A549 (cell line): Measurements from ENCODE around the gene PCDHA11. TPM values are rescaled to one million over a fixed set of nuclear protein-coding genes. Genes with fewer than 3 reads are reported as not detected.
A peak's percentile ranks its signal among the peaks of the same experiment; 100 is the strongest.
"Not testable (repeated sequence)": the region's sequence is repeated elsewhere in the genome, so short reads cannot be mapped to it uniquely, and the experiment has no call there.

Source experiments
- ATAC-seq, 2 experiments: fragments of 200-7000 bp in 1 of 2; fragments of >200 bp in 1 of 2; cut with Nextera tagmentation in 1 of 2; cut with Tn5 transposase in 1 of 2; 3 replicates each; pipeline versions ENCODE4 v1.8.0 to v1.9.1; 2018 to 2020; ENCODE audit warnings: mild to moderate bottlenecking in 1 of 2, moderate library complexity in 1 of 2
- CTCF ChIA-PET: fragments of 300-600 bp; sonication (Branson Sonifier 250); formaldehyde crosslinking; extraction: SDS; loops from one replicate; lab custom pipeline; 2021; ENCODE audit warnings: antibody characterized with exemption, inconsistent platforms; lab: Yijun Ruan, JAX
- POLR2A ChIA-PET: fragments of 350-600 bp; formaldehyde crosslinking; extraction: SDS; loops from one replicate; lab custom pipeline; 2021; ENCODE audit warnings: antibody characterized with exemption, inconsistent platforms; lab: Yijun Ruan, JAX
- DNase-seq, 2 experiments: peaks; one replicate each; pipeline versions ENCODE4 v3.0.0 to v3.0.0-alpha.2; 2011 to 2016; ENCODE audit warnings: low read depth in 1 of 2, low spot score in 1 of 2
- FAIRE-seq: peaks from 2 replicates; lab custom pipeline; 2011; peaks lifted over from hg19 to GRCh38; lab: Jason Lieb, UNC
- H3K27ac ChIP-seq, 2 experiments: fragments of >200 bp; sonication (Bioruptor Twin); formaldehyde crosslinking; 3 replicates each; pipeline ENCODE4 v1.5.1; 2016 to 2017
- H3K4me1 ChIP-seq: fragments of >200 bp; sonication (Bioruptor Twin); formaldehyde crosslinking; 3 replicates; pipeline ENCODE4 v1.6.1; 2016
- H3K4me2 ChIP-seq: fragments of >200 bp; sonication (Bioruptor Twin); formaldehyde crosslinking; 3 replicates; pipeline ENCODE4 v1.6.1; 2016
- H3K4me3 ChIP-seq: fragments of >200 bp; sonication (Bioruptor Twin); formaldehyde crosslinking; 3 replicates; pipeline ENCODE4 v1.5.1; 2016
- H3K9me3 ChIP-seq: fragments of >200 bp; sonication (Bioruptor Twin); formaldehyde crosslinking; 3 replicates; pipeline ENCODE4 v1.6.1; 2016
- BHLHE40 ChIP-seq: IDR thresholded peaks from 2 replicates; pipeline ENCODE4 v1.6.1; 2012; ENCODE audit warnings: low read depth, low read length, inconsistent platforms
- CBX2 ChIP-seq: fragments of 200-600 bp; sonication (generic); IDR thresholded peaks from 2 replicates; pipeline ENCODE4 v1.6.1; 2016; ENCODE audit warnings: low read depth, mild to moderate bottlenecking, borderline replicate concordance
- CBX8 ChIP-seq: fragments of 200-600 bp; sonication (generic); IDR thresholded peaks from 2 replicates; pipeline ENCODE4 v1.6.1; 2016
- CHD4 ChIP-seq: fragments of 200-600 bp; sonication (generic); IDR thresholded peaks from 2 replicates; pipeline ENCODE4 v1.6.1; 2016; ENCODE audit warnings: antibody characterized with exemption, mild to moderate bottlenecking, borderline replicate concordance
- CTCF ChIP-seq: fragments of >200 bp; sonication (Bioruptor Twin); formaldehyde crosslinking; IDR thresholded peaks from 3 replicates; pipeline ENCODE4 v1.5.1; 2016
- EHMT2 ChIP-seq: fragments of 200-600 bp; sonication (generic); IDR thresholded peaks from 2 replicates; pipeline ENCODE4 v1.6.1; 2016; ENCODE audit warnings: antibody characterized with exemption, low read depth, mild to moderate bottlenecking, moderate library complexity
- FOSB ChIP-seq: fragments of 250-450 bp; sonication (Bioruptor Pico); IDR thresholded peaks from 2 replicates; pipeline ENCODE4 v1.5.0; 2020; ENCODE audit warnings: mild to moderate bottlenecking, moderate library complexity
- FOXS1 ChIP-seq: fragments of 250-450 bp; sonication (Bioruptor Pico); IDR thresholded peaks from 2 replicates; pipeline ENCODE4 v1.5.0; 2020; ENCODE audit warnings: mild to moderate bottlenecking, moderate library complexity
- HES2 ChIP-seq: fragments of >200 bp; sonication (Bioruptor Twin); formaldehyde crosslinking; IDR thresholded peaks from 2 replicates; pipeline ENCODE4 v1.6.1; 2016
- HMGXB4 ChIP-seq: fragments of 250-450 bp; sonication (Bioruptor Pico); IDR thresholded peaks from 2 replicates; pipeline ENCODE4 v1.5.0; 2021; ENCODE audit warnings: mild to moderate bottlenecking, moderate library complexity, borderline replicate concordance
- HOXA7 ChIP-seq: fragments of 250-450 bp; sonication (Bioruptor Pico); IDR thresholded peaks from 2 replicates; pipeline ENCODE4 v1.5.0; 2020; ENCODE audit warnings: mild to moderate bottlenecking, moderate library complexity
- HOXB13 ChIP-seq: fragments of 250-450 bp; sonication (Bioruptor Pico); IDR thresholded peaks from 2 replicates; pipeline ENCODE4 v1.5.0; 2020; ENCODE audit warnings: low read depth, mild to moderate bottlenecking, moderate library complexity
- HOXB5 ChIP-seq: fragments of 250-450 bp; sonication (Bioruptor Pico); IDR thresholded peaks from 2 replicates; pipeline ENCODE4 v1.5.0; 2020; ENCODE audit warnings: mild to moderate bottlenecking, moderate library complexity
- KDM5A ChIP-seq: fragments of 200-600 bp; sonication (generic); IDR thresholded peaks from 2 replicates; pipeline ENCODE4 v1.6.1; 2016; ENCODE audit warnings: antibody characterized with exemption, mild to moderate bottlenecking
- MAFK ChIP-seq: fragments of 450-650 bp; IDR thresholded peaks from 2 replicates; pipeline ENCODE4 v1.6.1; 2014; ENCODE audit not compliant: partially characterized antibody
- NR3C1 ChIP-seq: fragments of >200 bp; sonication (Bioruptor Twin); formaldehyde crosslinking; IDR thresholded peaks from 3 replicates; pipeline ENCODE4 v1.6.1; 2017
- POLR2A ChIP-seq: IDR thresholded peaks from 2 replicates; pipeline ENCODE4 v1.6.1; 2012; ENCODE audit warnings: mild to moderate bottlenecking, low read length
- POLR2AphosphoS2 ChIP-seq: conservative IDR thresholded peaks from 2 replicates; pipeline ENCODE4 v1.6.1; 2012; ENCODE audit warnings: low read length, improper control_type of control experiment, inconsistent platforms
- RAD21 ChIP-seq, 2 experiments: fragments of >200 bp in 1 of 2; sonication (Bioruptor Twin) in 1 of 2; formaldehyde crosslinking in 1 of 2; IDR thresholded peaks in 1 of 2; conservative IDR thresholded peaks in 1 of 2; 2 replicates in 1 of 2; 3 replicates in 1 of 2; pipeline ENCODE4 v1.6.1; 2012 to 2018; ENCODE audit warnings: inconsistent platforms in 1 of 2
- RNF2 ChIP-seq: fragments of 200-600 bp; sonication (generic); IDR thresholded peaks from 2 replicates; pipeline ENCODE4 v1.6.1; 2016; ENCODE audit warnings: low read depth, mild to moderate bottlenecking, antibody characterized with exemption, moderate library complexity, borderline replicate concordance
- SMC3 ChIP-seq: fragments of >200 bp; sonication (Bioruptor Twin); formaldehyde crosslinking; IDR thresholded peaks from 3 replicates; pipeline ENCODE4 v1.6.1; 2018; ENCODE audit warnings: inconsistent platforms
- SREBF2 ChIP-seq: fragments of 450-650 bp; IDR thresholded peaks from 2 replicates; pipeline ENCODE4 v1.6.1; 2014; ENCODE audit warnings: mild to moderate bottlenecking, moderate library complexity
- TFCP2L1 ChIP-seq: fragments of 250-450 bp; sonication (Bioruptor Pico); IDR thresholded peaks from 2 replicates; pipeline ENCODE4 v1.5.0; 2021; ENCODE audit warnings: mild to moderate bottlenecking
- USF2 ChIP-seq: fragments of 450-650 bp; IDR thresholded peaks from 2 replicates; pipeline ENCODE4 v1.6.1; 2014; ENCODE audit warnings: antibody characterized with exemption
- ZC3H11A ChIP-seq: fragments of 450-650 bp; IDR thresholded peaks from 2 replicates; pipeline ENCODE4 v1.6.1; 2014; ENCODE audit warnings: antibody characterized with exemption, mild to moderate bottlenecking
- WGBS: methylation state at CpG from one replicate; pipeline ENCODE4 v1.1.6; 2017; ENCODE audit errors: missing lambda C conversion rate; 5-methylcytosine and 5-hydroxymethylcytosine counted together
- polyA plus RNA-seq, 4 experiments: library from polyadenylated mRNA; depleted of rRNA in 3 of 4; stranded (reverse); fragments of >200 nt; fragmentation: RNase III in 1 of 4; extraction: RNeasy Plus Mini Kit Qiagen cat#74134 plus additional on column Dnase treatment in 1 of 4; gene quantifications; 2 replicates in 3 of 4; 3 replicates in 1 of 4; pipeline ENCODE4 v1.2.3, GENCODE V29; 2011 to 2017

The PCDHA11 gene
- polyA plus RNA-seq, 2 of the 4 experiments (the other 2 are of a cell fraction), result 0.08 to 0.27 TPM

- ChIA-PET POLR2A (interaction anchor here (1.1 to 2.4 kb wide), 3 partner anchors 51 to 165 kb away, joined by 3 to 26 read pairs (median 11); partner anchors contain the start of gene PCDHAC1), CTCF (interaction anchor here (0.5 to 3.6 kb wide), 47 partner anchors 9 to 445 kb away, joined by 3 to 59 read pairs (median 4); partner anchors contain the start of genes PCDHA4, PCDHA5, PCDHAC1 and PCDHAC2)
- DNase-seq (peak; percentile 67 to 72), ATAC-seq (peak; percentile 84 to 90), FAIRE-seq (peak; percentile 74)
- peak within 1 kb of the TSS; percentile 59 for H3K4me2 ChIP-seq
- H3K27ac ChIP-seq, result peak within 1 kb of the TSS; percentile 61 to 74
- peak within 1 kb of the TSS; percentile 54 for H3K4me3 ChIP-seq
- no peak for TF ChIP-seq HOXB5
- no peak for TF ChIP-seq RNF2
- TF ChIP-seq SREBF2, result no peak
- TF ChIP-seq KDM5A, result no peak
- TF ChIP-seq HOXA7 (CRISPR knock-in tag), result no peak
- no peak for TF ChIP-seq ZC3H11A
- no peak for TF ChIP-seq HOXB13 (CRISPR knock-in tag)
- no peak for TF ChIP-seq CHD4
- TF ChIP-seq POLR2A, result no peak
- no peak for TF ChIP-seq FOXS1 (CRISPR knock-in tag)
- TF ChIP-seq MAFK, result peak; percentile 25
- TF ChIP-seq BHLHE40, result no peak
- TF ChIP-seq CBX2, result no peak
- peak; percentile 73 for TF ChIP-seq SMC3
- TF ChIP-seq POLR2AphosphoS2, result no peak
- no peak for TF ChIP-seq EHMT2
- TF ChIP-seq CTCF, result peak; percentile 68
- no peak for TF ChIP-seq HES2
- peak; percentile 76 to 79 for TF ChIP-seq RAD21 (conservative IDR thresholded peaks at IDR 0.05 in 1 of 2, IDR thresholded peaks at IDR 0.05 in 1 of 2)
- TF ChIP-seq CBX8, result no peak
- no peak for TF ChIP-seq FOSB (CRISPR knock-in tag)
- TF ChIP-seq TFCP2L1 (CRISPR knock-in tag), result no peak
- TF ChIP-seq NR3C1, result no peak
- TF ChIP-seq USF2, result no peak
- no peak for TF ChIP-seq HMGXB4 (CRISPR knock-in tag)
- no peaks in the 10 kb centered on the region for H3K4me1 ChIP-seq
- no peaks in the 10 kb centered on the region for H3K9me3 ChIP-seq
- 31% methylated on average over 36 of the region's 47 CpGs for WGBS
Measured at GRCh38 chr5:140875085-140876065, 6.6 kb downstream of the PCDHA11 start, which contains the start of gene PCDHA12. TSS of gene PCDHA12 (plus strand) at chr5:140875308. CDS start at chr5:140875473, 165 bp downstream.

GRCh38 chr5:140876541-140877261 is 7.9 kb downstream of the PCDHA11 start:
- H3K4me1 ChIP-seq, H3K9me3 ChIP-seq, H3K4me3 ChIP-seq, H3K4me2 ChIP-seq, H3K27ac ChIP-seq, DNase-seq, FAIRE-seq, ATAC-seq: not testable (repeated sequence)
- POLR2A ChIA-PET, result interaction anchor here (2.4 kb wide), 1 partner anchor 164 kb away, joined by 26 read pairs; no protein-coding TSS in a partner anchor
- CTCF ChIA-PET, result interaction anchor here (0.8 to 3.6 kb wide), 19 partner anchors 8 to 168 kb away, joined by 3 to 59 read pairs (median 6); partner anchors contain the start of genes PCDHA4, PCDHA5, PCDHAC1 and PCDHAC2
- WGBS, result 91% methylated on average over 69 of the region's 80 CpGs
